Immature natural killer cell (primary cell): ENCODE measurements around the gene MATK. TPM values are rescaled to one million over a fixed set of nuclear protein-coding genes. Genes with fewer than 3 reads are reported as not detected.

Experiments used
- DNase-seq, 3 donors: peaks; one replicate each; pipeline ENCODE4 v3.0.0; 2022; ENCODE audit warnings: mixed read lengths in 1 of 3
- H3K27ac Mint-ChIP-seq, 6 donors: one replicate each; pipeline ENCODE4 v1.8.0; 2020; ENCODE audit warnings: mixed read lengths in 6 of 6, mild to moderate bottlenecking in 5 of 6, inconsistent platforms in 4 of 6, moderate library complexity in 3 of 6
- H3K27me3 Mint-ChIP-seq, 3 donors: one replicate each; pipeline ENCODE4 v1.8.0; 2020 to 2021; ENCODE audit warnings: low read depth in 3 of 3, mild to moderate bottlenecking in 3 of 3, mixed read lengths in 3 of 3, moderate library complexity in 3 of 3, inconsistent platforms in 1 of 3
- H3K36me3 Mint-ChIP-seq, 3 donors: one replicate each; pipeline ENCODE4 v1.8.0; 2020; ENCODE audit warnings: mixed read lengths in 3 of 3, inconsistent platforms in 2 of 3, mild to moderate bottlenecking in 2 of 3
- H3K4me1 Mint-ChIP-seq, 2 donors: one replicate each; pipeline ENCODE4 v1.8.0; 2020; ENCODE audit warnings: inconsistent platforms in 2 of 2, mild to moderate bottlenecking in 2 of 2, mixed read lengths in 2 of 2, moderate library complexity in 1 of 2
- H3K4me3 Mint-ChIP-seq, 5 donors: one replicate each; pipeline ENCODE4 v1.8.0; 2020; ENCODE audit warnings: mild to moderate bottlenecking in 5 of 5, mixed read lengths in 5 of 5, inconsistent platforms in 3 of 5, moderate library complexity in 3 of 5
- H3K9me3 Mint-ChIP-seq, 6 donors: one replicate each; pipeline ENCODE4 v1.8.0; 2020; ENCODE audit warnings: mild to moderate bottlenecking in 6 of 6, mixed read lengths in 6 of 6, inconsistent platforms in 4 of 6, moderate library complexity in 3 of 6
- polyA plus RNA-seq, 3 donors: library from polyadenylated mRNA; unstranded; fragments of 300-500 nt; fragmentation: Illumina TruSeq; gene quantifications; one replicate each; pipeline ENCODE4 v1.2.3, GENCODE V29; 2021

MATK gene
- polyA plus RNA-seq, 3 donors from 2014 or later: 326 to 436 (median 418) TPM

GRCh38 chr19:3736106-3736724, 50.0 kb downstream of the MATK start:
- no peak overlapping the region for H3K27ac Mint-ChIP-seq
- H3K27me3 Mint-ChIP-seq: peaks cover 0 to 5% (median 4%) of the 10 kb centered on the region in 3 donors
- DNase-seq: no peak
- no peaks in the 10 kb centered on the region for H3K9me3 Mint-ChIP-seq
- peaks cover 0 to 4% of the 10 kb centered on the region in 2 donors for H3K4me1 Mint-ChIP-seq
- H3K4me3 Mint-ChIP-seq: no peak overlapping the region
- no peaks in the 10 kb centered on the region for H3K36me3 Mint-ChIP-seq

- H3K4me3 Mint-ChIP-seq: no peak overlapping the region
- H3K36me3 Mint-ChIP-seq: no peaks in the 10 kb centered on the region
- H3K9me3 Mint-ChIP-seq: no peaks in the 10 kb centered on the region
- peaks cover 0 to 4% of the 10 kb centered on the region in 2 donors for H3K4me1 Mint-ChIP-seq
- DNase-seq: no peak
- peak overlapping the region in 1 of 6 donors; percentile 73 for H3K27ac Mint-ChIP-seq
- H3K27me3 Mint-ChIP-seq: peaks cover 0 to 2% (median 2%) of the 10 kb centered on the region in 3 donors
These were observed 51.9 kb downstream of the MATK start for GRCh38 chr19:3734310-3734600.

GRCh38 chr19:3733549-3734309, 52.5 kb downstream of the MATK start:
- H3K4me1 Mint-ChIP-seq: no peaks in the 10 kb centered on the region
- no peak overlapping the region for H3K4me3 Mint-ChIP-seq
- peaks cover 0 to 2% (median 2%) of the 10 kb centered on the region in 3 donors for H3K27me3 Mint-ChIP-seq
- no peak for DNase-seq
- no peaks in the 10 kb centered on the region for H3K9me3 Mint-ChIP-seq
- peak overlapping the region in 1 of 6 donors; percentile 73 for H3K27ac Mint-ChIP-seq
- no peaks in the 10 kb centered on the region for H3K36me3 Mint-ChIP-seq

GRCh38 chr19:3732108-3732507, 54.1 kb downstream of the MATK start:
- H3K27ac Mint-ChIP-seq: no peak overlapping the region
- H3K4me3 Mint-ChIP-seq: no peak overlapping the region
- no peaks in the 10 kb centered on the region for H3K9me3 Mint-ChIP-seq
- H3K27me3 Mint-ChIP-seq: peaks cover 0 to 2% (median 0%) of the 10 kb centered on the region in 3 donors
- H3K36me3 Mint-ChIP-seq: no peaks in the 10 kb centered on the region
- DNase-seq: no peak
- no peaks in the 10 kb centered on the region for H3K4me1 Mint-ChIP-seq

- peaks cover 0 to 2% (median 0%) of the 10 kb centered on the region in 3 donors for H3K27me3 Mint-ChIP-seq
- no peaks in the 10 kb centered on the region for H3K36me3 Mint-ChIP-seq
- H3K4me1 Mint-ChIP-seq: no peaks in the 10 kb centered on the region
- no peak overlapping the region for H3K27ac Mint-ChIP-seq
- no peak for DNase-seq
- H3K9me3 Mint-ChIP-seq: no peaks in the 10 kb centered on the region
- no peak overlapping the region for H3K4me3 Mint-ChIP-seq
These were observed 55.7 kb downstream of the MATK start for GRCh38 chr19:3730457-3730958.

Other genes starting within 250 kb of the MATK start
- gene TEKTIP1, start 247.2 kb downstream of the MATK start, polyA plus RNA-seq: not detected
- 10 to 100 TPM; 17.1 to 26.9 (median 25.6) TPM for gene MFSD12, start 228.8 kb downstream of the MATK start, polyA plus RNA-seq
- gene HMG20B, start 213.4 kb downstream of the MATK start, polyA plus RNA-seq: 10 to 100 TPM; 42.9 to 74.8 (median 60.1) TPM
- gene GIPC3, start 200.9 kb downstream of the MATK start, polyA plus RNA-seq: under 1 TPM in 2 of 3 donors, not detected in 1; 0.04 to 0.95 TPM
- 1 to 10 TPM; 3.1 to 9.5 (median 3.1) TPM for gene TBXA2R, start 179.5 kb downstream of the MATK start, polyA plus RNA-seq
- 10 to 100 TPM in 1 of 3 donors, 1 to 10 TPM in 2; 1.4 to 18.0 (median 5.6) TPM for gene CACTIN, start 159.6 kb downstream of the MATK start, polyA plus RNA-seq
- gene PIP5K1C, start 85.9 kb downstream of the MATK start, polyA plus RNA-seq: 10 to 100 TPM in 1 of 3 donors, 1 to 10 TPM in 1, not detected in 1; 4.3 to 25.7 TPM
- gene TJP3, start 78.0 kb downstream of the MATK start, polyA plus RNA-seq: under 1 TPM in 1 of 3 donors, not detected in 2; 0.34 TPM
- 10 to 100 TPM; 24.2 to 32.4 (median 31.2) TPM for gene APBA3, start 24.7 kb downstream of the MATK start, polyA plus RNA-seq
- 100 to 1,000 TPM; 116 to 167 (median 122) TPM for gene MRPL54, start 23.7 kb downstream of the MATK start, polyA plus RNA-seq
- not detected for gene RAX2, start 14.2 kb downstream of the MATK start, polyA plus RNA-seq
- 1 to 10 TPM; 2.1 to 5.4 (median 3.1) TPM for gene ZFR2, start 82.7 kb upstream of the MATK start, polyA plus RNA-seq
- gene ATCAY, start 94.3 kb upstream of the MATK start, polyA plus RNA-seq: not detected
- gene NMRK2, start 146.7 kb upstream of the MATK start, polyA plus RNA-seq: not detected
- gene DAPK3, start 184.7 kb upstream of the MATK start, polyA plus RNA-seq: 10 to 100 TPM; 28.3 to 45.3 (median 29.6) TPM
- gene EEF2, start 199.1 kb upstream of the MATK start, polyA plus RNA-seq: 100 to 1,000 TPM; 167 to 381 (median 325) TPM
- 1 to 10 TPM; 6.1 to 8.5 (median 7.3) TPM for gene PIAS4, start 221.4 kb upstream of the MATK start, polyA plus RNA-seq